IMR-90 (cell line): Measurements from ENCODE around the gene SPTLC1. TPM values are rescaled to one million over a fixed set of nuclear protein-coding genes. Genes with fewer than 3 reads are reported as not detected.
A peak's percentile ranks its signal among the peaks of the same experiment; 100 is the strongest.

Experiments
- ATAC-seq: fragments of 200-7000 bp; cut with Tn5 transposase; 2 replicates; pipeline ENCODE4 v1.9.1; 2020; ENCODE audit warnings: low read depth, mild to moderate bottlenecking, moderate library complexity
- BruUV-seq: library from RNA; stranded (reverse); fragments of 400-500 nt; replicated peaks from 2 replicates; lab custom pipeline; 2021; lab: Mats Ljungman, UMichigan
- CTCF ChIA-PET: fragments of 300-600 bp; formaldehyde crosslinking; extraction: SDS; loops from one replicate; lab custom pipeline; 2021; ENCODE audit warnings: antibody characterized with exemption; lab: Yijun Ruan, JAX
- POLR2A ChIA-PET: fragments of 300-600 bp; sonication (Branson Sonifier 250); formaldehyde crosslinking; loops from one replicate; lab custom pipeline; 2022; ENCODE audit warnings: antibody characterized with exemption; ENCODE audit not compliant: unreplicated experiment; lab: Charles Lee
- DNase-seq: peaks from one replicate; pipeline ENCODE4 v3.0.0; 2013
- H2AFZ ChIP-seq: replicated peaks from 2 replicates; pipeline ENCODE3; 2013; ENCODE audit warnings: low read length, mild to moderate bottlenecking; ENCODE audit not compliant: poor library complexity
- H2AK5ac ChIP-seq: 2 replicates; pipeline ENCODE4 v1.6.1; 2013; ENCODE audit warnings: low read depth, low read length, inconsistent platforms
- H2AK9ac ChIP-seq: replicated peaks from 2 replicates; pipeline ENCODE3; 2013; ENCODE audit warnings: mild to moderate bottlenecking, low read depth, low read length, moderate library complexity; ENCODE audit not compliant: poor library complexity
- H2BK120ac ChIP-seq: 2 replicates; pipeline ENCODE4 v1.6.1; 2013; ENCODE audit warnings: low read depth, low read length, inconsistent platforms
- H2BK15ac ChIP-seq: 3 replicates; pipeline ENCODE4 v1.6.1; 2013; ENCODE audit warnings: low read depth, low read length, inconsistent platforms
- H2BK20ac ChIP-seq: 2 replicates; pipeline ENCODE4 v1.6.1; 2013; ENCODE audit warnings: low read depth, mild to moderate bottlenecking, inconsistent platforms, low read length, moderate library complexity
- H2BK5ac ChIP-seq: 2 replicates; pipeline ENCODE4 v1.6.1; 2013; ENCODE audit warnings: mild to moderate bottlenecking, low read depth, low read length, inconsistent platforms; ENCODE audit not compliant: poor library complexity, severe bottlenecking
- H3K14ac ChIP-seq: replicated peaks from 2 replicates; pipeline ENCODE4 v1.6.1; 2013; ENCODE audit warnings: low read depth, low read length, inconsistent platforms
- H3K18ac ChIP-seq: 2 replicates; pipeline ENCODE4 v1.6.1; 2013; ENCODE audit warnings: low read depth, low read length, control low read depth
- H3K23ac ChIP-seq: 2 replicates; pipeline ENCODE4 v1.6.1; 2013; ENCODE audit warnings: low read depth, low read length, inconsistent platforms
- H3K27ac ChIP-seq: 2 replicates; pipeline ENCODE4 v1.5.1; 2013; ENCODE audit warnings: mild to moderate bottlenecking, control low read depth, low read length; ENCODE audit not compliant: insufficient read depth
- H3K27me3 ChIP-seq: 2 replicates; pipeline ENCODE4 v1.6.1; 2013; ENCODE audit warnings: low read length; ENCODE audit not compliant: control insufficient read depth, insufficient read depth
- H3K36me3 ChIP-seq: 2 replicates; pipeline ENCODE4 v1.6.1; 2013; ENCODE audit warnings: low read length, mixed read lengths; ENCODE audit not compliant: control insufficient read depth, insufficient read depth
- H3K4ac ChIP-seq: 2 replicates; pipeline ENCODE4 v1.6.1; 2013; ENCODE audit warnings: low read depth, low read length, inconsistent platforms
- H3K4me1 ChIP-seq: 2 replicates; pipeline ENCODE4 v1.6.1; 2013; ENCODE audit warnings: low read length, mixed read lengths; ENCODE audit not compliant: control insufficient read depth, insufficient read depth
- H3K4me2 ChIP-seq: 2 replicates; pipeline ENCODE4 v1.6.1; 2013; ENCODE audit warnings: low read depth, mild to moderate bottlenecking, control low read depth, low read length, moderate library complexity
- H3K4me3 ChIP-seq: 2 replicates; pipeline ENCODE4 v1.5.1; 2013; ENCODE audit warnings: low read depth, mild to moderate bottlenecking, control low read depth, low read length, moderate library complexity; ENCODE audit not compliant: insufficient read depth
- H3K56ac ChIP-seq: 2 replicates; pipeline ENCODE4 v1.6.1; 2013; ENCODE audit warnings: low read length, inconsistent platforms; ENCODE audit not compliant: insufficient read depth; ENCODE audit errors: extremely low read depth
- H3K79me1 ChIP-seq, 2 experiments: 2 replicates each; pipeline ENCODE4 v1.6.1; 2013; ENCODE audit warnings: low read length in 2 of 2, inconsistent platforms in 1 of 2, low read depth in 1 of 2
- H3K9ac ChIP-seq: 2 replicates; pipeline ENCODE4 v1.6.1; 2013; ENCODE audit warnings: low read depth, low read length, control low read depth
- H3K9me1 ChIP-seq: 2 replicates; pipeline ENCODE4 v1.6.1; 2013; ENCODE audit warnings: low read length, inconsistent platforms; ENCODE audit not compliant: insufficient read depth
- H3K9me3 ChIP-seq: 2 replicates; pipeline ENCODE4 v1.6.1; 2013; ENCODE audit warnings: low read length; ENCODE audit not compliant: control insufficient read depth, insufficient read depth
- H4K20me1 ChIP-seq: 2 replicates; pipeline ENCODE4 v1.6.1; 2013; ENCODE audit warnings: low read length, inconsistent platforms; ENCODE audit not compliant: insufficient read depth
- H4K5ac ChIP-seq: 2 replicates; pipeline ENCODE4 v1.6.1; 2013; ENCODE audit warnings: mild to moderate bottlenecking, low read depth, low read length, control low read depth
- H4K8ac ChIP-seq, 2 experiments: 2 replicates each; pipeline ENCODE4 v1.6.1; 2013; ENCODE audit warnings: low read depth in 2 of 2, low read length in 2 of 2, control low read depth in 1 of 2, inconsistent platforms in 1 of 2
- H4K91ac ChIP-seq: 2 replicates; pipeline ENCODE4 v1.6.1; 2013; ENCODE audit warnings: low read depth, low read length, inconsistent platforms; ENCODE audit not compliant: insufficient read depth
- CEBPB ChIP-seq: IDR thresholded peaks from 2 replicates; pipeline ENCODE4 v1.6.1; 2012; ENCODE audit warnings: low read depth, low read length, improper control_type of control experiment
- ELK1 ChIP-seq: fragments of 150-350 bp; IDR thresholded peaks from 2 replicates; pipeline ENCODE4 v1.6.1; 2016; ENCODE audit warnings: low read depth, mild to moderate bottlenecking, low read length, moderate library complexity, borderline replicate concordance
- MAZ ChIP-seq: IDR thresholded peaks from 2 replicates; pipeline ENCODE4 v1.6.1; 2012; ENCODE audit warnings: low read depth, mild to moderate bottlenecking, low read length, improper control_type of control experiment, moderate library complexity, borderline replicate concordance
- POLR2A ChIP-seq: IDR thresholded peaks from 2 replicates; pipeline ENCODE4 v1.6.1; 2012; ENCODE audit warnings: mild to moderate bottlenecking, low read depth, low read length
- RAD21 ChIP-seq: IDR thresholded peaks from 2 replicates; pipeline ENCODE4 v1.6.1; 2012; ENCODE audit warnings: low read length, improper control_type of control experiment
- RFX5 ChIP-seq: IDR thresholded peaks from 2 replicates; pipeline ENCODE4 v1.8.0; 2012; ENCODE audit warnings: low read depth, mild to moderate bottlenecking, low read length, moderate library complexity
- SMC3 ChIP-seq: fragments of 150-350 bp; IDR thresholded peaks from 2 replicates; pipeline ENCODE4 v1.6.1; 2016; ENCODE audit warnings: low read depth, mild to moderate bottlenecking, antibody characterized with exemption, low read length, moderate library complexity
- WGBS, 2 experiments: methylation state at CpG; one replicate each; pipeline versions ENCODE4 v1.1.5 to v1.1.7; 2013; ENCODE audit warnings: missing lambda C conversion rate in 2 of 2; ENCODE audit not compliant: insufficient read length in 1 of 2; ENCODE audit errors: extremely low coverage in 2 of 2; 5-methylcytosine and 5-hydroxymethylcytosine counted together
- dilution Hi-C: fragments of 300-500 bp; cut with HindIII; formaldehyde crosslinking; loops from one replicate; pipeline ENCODE4 v1.14.3; 2018; ENCODE audit warnings: low sequenced_read_pairs; ENCODE audit not compliant: unreplicated experiment
- in situ Hi-C: fragments of 300-500 bp; cut with MboI; formaldehyde crosslinking; loops from 3 replicates; pipeline ENCODE4 v1.14.3; 2019; ENCODE audit warnings: low sequenced_read_pairs, inconsistent platforms, mixed read lengths
- intact Hi-C: fragments of 100-400 bp; cut with micrococcal nuclease; formaldehyde crosslinking; loops from 2 replicates; pipeline ENCODE4 v1.10.0; 2022
- polyA plus RNA-seq, 3 experiments: library from polyadenylated mRNA; depleted of rRNA; stranded (reverse); fragments of >200 nt; gene quantifications; 2 replicates each; pipeline ENCODE4 v1.2.3, GENCODE V29; 2012; ENCODE audit warnings: low replicate concordance in 1 of 3
- total RNA-seq: library from RNA; depleted of rRNA; stranded (reverse); fragments of >200 nt; gene quantifications from 2 replicates; pipeline ENCODE4 v1.2.3, GENCODE V29; 2012

The SPTLC1 gene
- total and polyA plus RNA-seq, 2 of the 4 experiments (the other 2 are of a cell fraction) = 65.7 to 92.7 TPM

- in situ Hi-C loops = loop anchor here (10.0 kb wide), 3 partner anchors 159 to 499 kb away; partner anchors contain the start of gene IARS1
- CTCF ChIA-PET = no interaction called here
- ATAC-seq = no peak
Measured at GRCh38 chr9:92135576-92135975, 20.4 kb upstream of the SPTLC1 start.

More at GRCh38 chr9:92135576-92135975, 20.4 kb upstream of the SPTLC1 start:
- TF ChIP-seq ELK1 (no peak), POLR2A (no peak), RFX5 (no peak), SMC3 (no peak), MAZ (no peak), RAD21 (no peak), CEBPB (no peak)
- Histone ChIP-seq H4K91ac (peak overlapping the region; percentile 19; the same call in 1 of the 2 replicates), H2BK15ac (peak overlapping the region; percentile 24; the same call in 1 of the 3 replicates), H2AK9ac (no peak overlapping the region), H3K14ac (no peak overlapping the region), H3K4me3 (no peak overlapping the region), H4K5ac (no peak overlapping the region), H3K4ac (peak overlapping the region; percentile 57; the same call in 1 of the 2 replicates), H3K36me3 (no peaks in the 10 kb centered on the region), H3K23ac (no peak overlapping the region), H2BK5ac (no peak overlapping the region), H2AFZ (no peak overlapping the region), H3K9me1 (0 out of 2 replicates have a peak, but pooled peaks cover 3% of the 10 kb centered on the region), H4K20me1 (no peaks in the 10 kb centered on the region), H2AK5ac (peak overlapping the region; percentile 79), H3K27me3 (no peaks in the 10 kb centered on the region), H3K79me1 (peaks cover 0 to 16% of the 10 kb centered on the region in 2 experiments; a peak in 2 of 4 replicates), H3K9ac (no peak overlapping the region), H3K27ac (no peak overlapping the region), H3K9me3 (no peaks in the 10 kb centered on the region), H4K8ac (no peak overlapping the region), H3K56ac (no peak overlapping the region), H3K4me2 (no peak overlapping the region), H3K4me1 (peaks cover 27% of the 10 kb centered on the region), H2BK120ac (0 out of 2 replicates have a peak overlapping the region, but pooled peaks have one; percentile 2), H3K18ac (no peak overlapping the region), H2BK20ac (no peak overlapping the region)
- WGBS, 2 experiments = 100% methylated on average over 1 of the region's 7 CpGs; no CpG with 5 or more reads in 1 of the 2 experiments
- no peak for DNase-seq
- intact Hi-C loops = loop anchor here (2.0 to 5.0 kb wide), 2 partner anchors 157 to 657 kb away; partner anchors contain the start of gene IARS1
- POLR2A ChIA-PET = no interaction called here
- no TSS peak for BruUV-seq
- dilution Hi-C loops = no loop called here
